ENCODE results near the gene MXRA8. TPM values are rescaled to one million over a fixed set of nuclear protein-coding genes. Genes with fewer than 3 reads are reported as not detected.
"Not testable (repeated sequence)": the region's sequence is repeated elsewhere in the genome, so short reads cannot be mapped to it uniquely, and the experiment has no call there.

The MXRA8 gene, protein sequence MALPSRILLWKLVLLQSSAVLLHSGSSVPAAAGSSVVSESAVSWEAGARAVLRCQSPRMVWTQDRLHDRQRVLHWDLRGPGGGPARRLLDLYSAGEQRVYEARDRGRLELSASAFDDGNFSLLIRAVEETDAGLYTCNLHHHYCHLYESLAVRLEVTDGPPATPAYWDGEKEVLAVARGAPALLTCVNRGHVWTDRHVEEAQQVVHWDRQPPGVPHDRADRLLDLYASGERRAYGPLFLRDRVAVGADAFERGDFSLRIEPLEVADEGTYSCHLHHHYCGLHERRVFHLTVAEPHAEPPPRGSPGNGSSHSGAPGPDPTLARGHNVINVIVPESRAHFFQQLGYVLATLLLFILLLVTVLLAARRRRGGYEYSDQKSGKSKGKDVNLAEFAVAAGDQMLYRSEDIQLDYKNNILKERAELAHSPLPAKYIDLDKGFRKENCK
- 59.7 TPM for total RNA-seq

DNA sequence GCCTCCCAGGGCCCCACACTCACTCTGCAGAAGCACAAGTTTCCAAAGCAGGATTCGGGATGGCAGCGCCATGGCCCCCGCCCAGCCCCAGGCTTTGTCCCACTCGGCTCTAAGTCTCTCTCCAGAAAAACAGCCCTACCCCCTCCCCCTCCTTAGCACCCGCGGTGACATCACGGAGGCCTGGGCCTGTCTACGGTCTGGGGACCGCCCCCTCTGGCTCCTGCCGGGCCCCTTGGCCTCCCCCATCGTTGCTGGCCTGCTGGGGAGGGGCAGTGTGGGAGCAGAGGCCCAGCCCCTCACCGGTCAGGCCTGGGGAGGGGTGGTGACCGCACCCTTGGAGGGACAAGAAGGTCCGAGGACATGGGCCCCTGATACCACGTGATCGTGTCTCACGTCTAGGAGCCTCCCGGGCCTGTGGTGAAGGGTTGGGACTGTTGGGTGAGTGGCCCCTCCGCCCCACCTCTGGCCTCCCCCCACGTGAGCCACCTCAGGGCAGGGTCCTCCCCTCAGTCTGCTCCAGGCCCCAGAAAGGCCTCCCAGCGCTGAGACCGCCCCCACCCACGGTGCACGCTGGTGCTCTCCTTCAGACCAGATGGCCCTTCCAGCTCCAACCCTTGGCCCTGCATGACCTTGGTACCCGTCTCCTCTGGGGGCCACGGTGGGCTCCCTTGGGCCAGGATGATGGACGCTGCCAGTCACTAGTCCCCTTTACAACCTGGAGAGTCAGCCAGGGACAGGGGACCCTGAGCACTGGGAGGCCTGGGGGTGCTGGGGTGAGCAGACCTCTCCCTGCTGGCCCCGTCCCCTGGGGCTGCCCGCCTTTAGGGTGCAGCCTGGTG, at the start of gene MXRA8:
Gene MXRA8, minus strand, starts transcription at position 123 of the 839 bp plus-strand sequence. Its CDS starts 51 bp downstream, at position 72.
- DNase-seq, result peak; percentile 68

DNA sequence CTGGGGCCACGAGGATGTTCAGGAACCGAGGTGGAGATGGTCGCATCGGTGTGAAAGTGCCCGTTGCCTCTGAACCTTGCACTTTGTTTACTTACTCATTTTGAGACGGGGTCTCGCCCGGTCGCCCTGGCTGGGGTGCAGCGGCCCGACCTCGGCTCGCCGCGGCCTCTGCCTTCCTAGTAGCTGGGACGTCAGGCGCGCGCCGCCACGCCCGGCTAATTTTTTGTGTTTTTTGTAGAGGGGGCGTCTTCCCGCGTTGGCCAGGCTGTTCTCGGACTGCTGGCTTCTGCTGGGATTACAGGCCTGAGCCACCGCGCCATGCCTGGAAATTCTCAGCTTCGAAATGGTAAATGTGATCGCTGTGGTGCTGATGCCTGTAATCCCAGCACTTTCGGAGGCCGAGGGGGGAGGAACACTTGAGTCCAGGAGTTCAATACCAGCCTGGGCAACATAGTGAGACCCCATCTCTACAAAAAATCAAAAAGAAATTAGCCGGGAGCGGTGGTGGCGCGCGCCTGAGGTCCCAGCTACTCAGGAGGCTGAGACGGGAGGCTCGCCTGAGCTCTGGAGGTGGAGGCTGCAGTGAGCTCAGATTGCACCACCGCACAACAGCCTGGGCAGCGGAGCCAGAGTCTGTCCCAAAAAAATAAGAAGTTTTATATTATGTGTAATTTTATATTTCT, 49.4 kb upstream of the MXRA8 start:
- no peak for DNase-seq

DNA sequence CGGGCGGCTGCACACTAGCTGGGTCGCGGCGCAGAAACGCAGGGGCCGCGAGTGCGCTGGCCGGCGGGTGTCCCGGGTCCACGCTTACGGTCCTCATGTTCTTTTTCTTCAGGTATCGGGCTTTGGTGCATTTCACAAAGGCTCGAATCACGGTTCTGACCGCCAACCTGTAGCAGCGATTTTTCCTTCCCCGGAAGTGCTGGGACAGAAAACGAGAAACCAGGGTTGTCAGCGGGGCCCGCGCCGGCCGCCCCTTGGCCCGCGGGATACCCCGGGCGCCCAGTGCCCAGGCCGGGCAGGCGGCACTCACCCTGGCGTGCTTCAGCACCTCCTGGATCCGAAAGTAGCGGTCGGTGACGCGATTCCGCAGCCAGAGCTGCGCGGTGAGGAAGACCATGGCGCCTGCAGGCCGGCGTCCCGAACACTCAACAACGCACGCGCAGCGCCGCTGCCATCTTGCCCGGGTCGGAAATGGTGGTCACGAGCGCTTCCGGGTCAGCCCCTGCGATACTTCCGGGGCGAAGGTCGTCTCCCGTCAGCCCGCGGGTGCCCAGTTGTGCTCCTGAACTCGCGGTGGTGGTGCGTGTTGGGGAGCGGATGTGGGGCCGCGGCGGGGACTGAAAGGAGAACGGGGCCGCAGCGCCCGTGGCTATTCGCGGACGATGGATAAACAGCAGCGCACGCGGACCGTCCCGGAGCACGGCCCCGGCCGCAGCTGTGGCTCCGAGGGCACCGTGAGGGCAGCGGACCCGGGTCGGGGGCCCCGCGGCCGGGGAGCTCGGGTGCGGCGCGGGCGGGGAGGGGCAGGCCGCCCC, 48.7 kb upstream of the MXRA8 start, which contains the start of gene MRPL20:
Gene MRPL20, minus strand, starts transcription at position 473 of the 815 bp plus-strand sequence. Its CDS starts 76 bp downstream, at position 397.
- DNase-seq, result peak; percentile 81

DNA sequence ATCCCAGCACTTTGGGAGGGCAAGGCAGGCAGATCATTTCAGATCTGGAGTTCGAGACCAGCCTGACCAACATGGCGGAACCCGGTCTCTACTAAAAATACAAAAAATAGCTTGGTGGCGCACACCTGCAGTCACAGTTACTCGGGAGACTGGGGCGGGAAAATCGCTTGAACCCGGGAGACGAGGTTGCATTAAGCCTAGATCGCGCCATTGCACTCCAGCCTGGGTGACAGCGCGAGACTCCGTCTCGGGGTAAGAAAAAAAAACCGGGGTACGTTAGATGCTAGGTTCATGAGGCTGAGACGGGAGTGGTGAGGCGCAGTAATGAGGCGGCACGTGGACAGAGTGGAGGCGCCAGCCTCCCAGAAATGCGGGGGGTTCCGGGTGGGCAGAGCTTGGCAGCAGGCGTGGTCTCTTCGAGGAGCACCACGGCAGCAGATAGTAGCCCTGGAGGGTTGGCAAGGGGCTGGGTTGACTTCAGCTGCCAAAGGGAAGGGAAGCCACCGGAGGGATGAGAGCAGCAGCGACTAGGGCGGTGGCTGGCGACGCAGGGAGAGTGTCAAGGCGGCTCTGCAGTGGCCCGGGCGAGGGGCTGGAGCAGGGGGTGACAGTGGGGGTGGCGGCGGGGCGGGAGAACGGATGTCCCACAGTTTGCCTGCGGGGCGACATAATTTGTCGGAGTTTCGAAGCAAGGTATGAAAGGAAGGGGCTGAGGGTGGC, 47.9 kb upstream of the MXRA8 start:
- no peak for DNase-seq

DNA sequence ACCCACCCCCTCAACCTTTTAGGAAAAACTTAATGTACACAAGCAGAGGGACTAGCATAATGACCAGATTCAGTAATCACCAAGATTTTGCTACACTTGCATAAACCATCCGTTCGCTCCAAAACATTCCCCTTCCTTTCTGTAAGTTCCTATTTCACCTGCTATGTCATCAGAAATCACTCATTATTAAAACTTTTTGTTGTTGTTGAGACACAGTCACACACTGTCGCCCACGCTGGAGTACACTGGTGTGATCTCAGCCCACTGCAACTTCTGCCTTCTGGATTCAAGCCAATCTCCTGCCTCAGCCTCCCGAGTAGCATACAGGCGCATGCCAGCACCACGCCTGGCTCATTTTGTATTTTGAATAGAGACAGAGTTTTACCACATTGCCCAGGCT, 45.3 kb upstream of the MXRA8 start:
- DNase-seq, result no peak

DNA sequence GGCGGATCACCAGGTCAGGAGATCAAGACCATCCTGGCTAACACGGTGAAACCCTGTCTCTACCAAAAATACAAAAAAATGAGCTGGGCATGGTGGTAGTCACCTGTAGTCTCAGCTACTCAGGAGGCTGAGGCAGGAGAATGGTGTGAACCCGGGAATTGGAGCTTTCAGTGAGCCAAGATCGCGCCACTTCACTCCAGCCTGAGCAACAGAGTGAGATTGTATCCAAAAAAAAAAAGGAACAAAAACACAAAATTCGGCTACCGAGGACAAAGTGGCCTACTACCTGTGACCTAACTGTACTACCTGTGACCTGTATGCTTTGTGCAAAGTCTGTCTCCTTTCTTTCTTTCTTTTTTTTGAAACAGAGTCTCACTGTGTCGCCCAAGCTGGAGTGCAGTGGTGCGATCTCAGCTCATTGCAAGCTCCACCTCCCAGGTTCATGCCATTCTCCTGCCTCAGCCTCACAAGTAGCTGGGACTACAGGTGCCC, 44.6 kb upstream of the MXRA8 start:
- DNase-seq, result not testable (repeated sequence)

DNA sequence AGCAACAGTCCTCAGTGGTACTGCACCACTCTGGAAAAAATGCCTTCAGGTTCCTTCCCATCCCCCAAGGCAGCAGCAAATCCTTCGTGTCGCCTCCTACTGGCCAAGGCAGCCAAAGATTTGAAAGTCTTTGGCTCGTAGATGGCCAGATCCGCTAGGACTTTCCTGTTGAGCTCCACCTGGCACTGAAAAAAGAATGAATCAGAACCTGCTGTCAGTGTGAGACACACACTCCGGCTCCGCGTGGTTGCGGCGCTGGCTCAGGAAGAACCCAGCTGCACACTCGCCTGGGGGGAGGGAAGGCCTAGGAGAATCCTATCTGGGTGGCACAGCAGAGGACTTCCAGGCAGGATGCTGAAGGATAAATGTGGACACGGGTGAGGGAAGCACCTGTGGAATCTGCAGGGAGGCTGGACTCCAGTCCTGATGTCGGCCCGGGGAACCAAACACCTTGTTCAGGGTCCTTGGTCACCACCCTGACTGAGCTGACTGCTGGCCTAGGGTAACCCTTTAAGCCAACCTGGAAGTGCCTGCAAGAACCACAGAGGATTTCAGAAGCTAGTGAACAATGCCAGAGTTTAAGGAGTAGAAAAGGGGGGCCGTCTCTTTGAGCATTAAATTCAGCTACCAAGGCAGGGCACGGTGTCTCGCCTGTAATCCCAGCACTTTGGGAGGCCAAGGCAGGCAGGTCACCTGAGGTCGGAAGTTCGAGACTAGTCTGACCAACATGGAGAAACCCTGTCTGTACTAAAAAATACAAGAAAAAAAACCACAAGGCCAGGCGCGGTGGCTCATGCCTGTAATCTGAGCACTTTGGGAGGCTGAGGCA, 43.9 kb upstream of the MXRA8 start:
- DNase-seq, result no peak

DNA sequence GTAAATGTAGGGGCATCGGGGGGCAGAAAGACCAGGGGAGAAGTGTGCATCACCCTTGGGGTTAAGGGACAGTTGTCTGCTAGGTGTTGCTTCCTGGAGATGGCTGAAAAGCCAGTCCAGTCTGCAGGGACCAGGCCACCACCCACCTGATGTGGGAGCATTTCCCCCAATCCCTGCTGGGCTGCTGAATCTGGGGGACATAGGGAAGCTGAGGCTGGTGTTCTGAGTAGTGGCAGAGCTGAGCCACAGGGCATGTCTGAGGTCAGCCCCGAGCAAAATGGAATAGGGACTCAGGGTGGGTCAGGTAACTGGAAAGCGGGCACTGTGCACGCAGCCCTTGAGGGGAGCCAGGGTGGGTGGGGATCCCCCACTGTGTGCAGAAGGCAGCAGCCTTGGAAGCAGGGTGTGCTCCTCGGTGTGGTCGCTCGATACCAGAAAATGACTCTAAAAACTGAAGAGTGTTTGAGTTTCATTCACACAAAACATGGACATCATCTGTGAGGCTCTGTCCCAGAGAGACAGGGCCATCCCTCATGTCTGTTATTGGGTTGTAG, 43.2 kb upstream of the MXRA8 start:
- DNase-seq, result no peak

DNA sequence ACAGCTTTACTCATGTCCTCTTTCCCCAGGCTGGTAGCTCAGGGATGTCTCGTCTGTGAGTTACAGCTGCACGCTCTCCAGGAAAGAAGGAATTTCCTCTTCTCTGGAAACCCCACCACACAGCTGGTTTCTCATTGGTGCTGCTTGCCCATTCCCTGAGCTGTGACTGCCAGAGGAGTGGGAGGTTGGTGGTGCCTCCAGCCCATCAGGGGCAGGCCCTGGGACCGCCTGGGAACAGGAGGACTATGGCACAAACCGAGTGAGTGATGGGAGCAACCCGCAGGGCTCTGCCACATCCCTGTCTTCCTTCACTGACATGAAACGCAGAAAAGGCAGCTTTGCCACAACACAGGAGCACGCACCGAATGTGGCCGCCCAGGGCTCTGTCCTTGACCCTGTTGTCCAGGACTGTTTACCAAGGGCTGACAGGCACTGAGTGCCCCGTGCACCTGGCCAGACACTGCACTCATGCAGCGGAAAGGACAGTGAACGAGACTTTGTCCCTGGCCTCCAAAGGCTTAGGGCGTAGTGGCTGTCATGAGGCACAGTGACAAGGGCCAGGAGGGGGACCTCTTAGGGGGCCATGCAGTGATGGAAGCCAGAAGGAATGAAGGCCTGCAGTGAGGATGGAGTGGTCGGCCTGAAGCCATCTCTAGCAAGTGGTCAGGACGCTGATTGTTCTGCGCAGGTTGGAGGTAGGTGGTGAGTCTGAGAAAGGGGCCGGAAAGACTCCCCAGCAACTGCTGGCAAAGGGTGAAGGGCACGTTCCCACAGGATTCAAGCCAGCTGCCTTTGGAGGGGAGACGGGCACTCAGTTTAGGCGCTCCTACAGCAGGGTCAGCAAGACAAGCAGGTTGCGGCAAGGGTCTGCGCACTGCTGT, 42.5 kb upstream of the MXRA8 start:
- DNase-seq, result no peak

DNA sequence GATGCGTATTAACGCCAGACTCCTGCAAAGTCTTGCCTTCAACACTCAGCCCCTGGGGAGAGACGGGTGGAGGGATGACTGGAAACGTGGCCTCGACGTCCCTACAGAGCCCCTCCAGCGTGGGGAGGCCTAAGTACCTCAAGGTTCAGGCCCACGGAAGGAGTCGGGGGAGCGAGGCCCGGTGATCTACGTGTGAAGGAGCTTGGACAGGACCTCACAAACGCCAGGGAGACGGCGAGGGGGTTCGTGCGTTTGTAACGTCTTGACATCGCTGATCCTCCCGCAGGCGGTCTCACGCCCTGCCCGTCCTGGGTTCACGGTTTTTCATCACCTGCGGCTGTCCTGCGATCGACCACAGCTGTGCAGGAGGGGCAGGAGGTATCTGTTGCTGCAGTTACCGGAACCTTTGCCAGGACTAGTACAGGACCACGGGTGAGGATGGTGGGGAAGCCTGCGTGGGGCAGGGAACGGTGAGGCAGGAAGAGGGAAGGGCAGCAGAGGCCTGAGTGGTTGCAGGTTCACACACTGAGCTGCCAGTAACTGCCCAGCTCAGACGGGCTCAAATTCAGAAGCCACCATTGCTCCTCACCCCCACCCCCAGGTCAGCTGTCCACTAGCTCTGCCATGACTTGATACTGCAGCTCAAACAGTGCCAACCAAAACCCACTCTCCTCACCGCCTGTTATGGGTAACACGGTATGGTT, 41.7 kb upstream of the MXRA8 start:
- no peak for DNase-seq

DNA sequence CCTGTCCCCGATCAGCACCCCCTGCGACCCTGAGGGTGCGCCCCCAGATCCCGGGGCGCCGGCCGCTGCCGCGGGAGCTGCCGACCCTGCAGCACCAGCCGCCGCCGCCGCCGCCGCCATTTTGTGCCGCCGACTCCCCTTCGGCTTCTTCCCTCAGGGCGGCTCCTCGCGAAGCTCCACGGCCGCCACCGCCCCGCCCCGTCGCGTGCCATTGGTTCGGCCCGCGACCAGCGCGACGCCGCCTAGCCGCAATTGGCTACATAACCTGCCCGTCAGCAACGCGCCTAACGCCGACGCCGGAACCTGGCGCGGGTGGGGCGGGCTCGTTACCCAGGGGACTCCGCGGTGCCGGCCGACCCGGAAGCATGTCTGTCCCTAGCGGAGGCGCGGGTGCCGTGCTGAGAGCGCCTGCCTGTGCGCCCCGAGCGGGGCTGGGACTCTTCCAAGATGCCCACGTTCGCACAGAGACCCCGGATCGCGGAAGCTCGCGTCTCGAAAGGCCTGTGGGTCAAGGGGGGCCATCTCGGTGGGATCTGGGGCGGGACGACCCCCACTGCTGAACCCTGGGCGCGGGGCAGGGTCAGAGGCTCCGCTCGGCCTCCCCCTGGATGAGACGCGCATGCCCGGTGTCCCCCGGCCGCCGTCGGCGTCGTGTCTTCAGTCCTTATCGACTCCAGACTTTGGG, 41.0 kb upstream of the MXRA8 start, which contains the start of gene CCNL2:
Gene CCNL2, minus strand, starts transcription at position 149 of the 685 bp plus-strand sequence. Its CDS starts 29 bp downstream, at position 120.
- peak; percentile 96 for DNase-seq

DNA sequence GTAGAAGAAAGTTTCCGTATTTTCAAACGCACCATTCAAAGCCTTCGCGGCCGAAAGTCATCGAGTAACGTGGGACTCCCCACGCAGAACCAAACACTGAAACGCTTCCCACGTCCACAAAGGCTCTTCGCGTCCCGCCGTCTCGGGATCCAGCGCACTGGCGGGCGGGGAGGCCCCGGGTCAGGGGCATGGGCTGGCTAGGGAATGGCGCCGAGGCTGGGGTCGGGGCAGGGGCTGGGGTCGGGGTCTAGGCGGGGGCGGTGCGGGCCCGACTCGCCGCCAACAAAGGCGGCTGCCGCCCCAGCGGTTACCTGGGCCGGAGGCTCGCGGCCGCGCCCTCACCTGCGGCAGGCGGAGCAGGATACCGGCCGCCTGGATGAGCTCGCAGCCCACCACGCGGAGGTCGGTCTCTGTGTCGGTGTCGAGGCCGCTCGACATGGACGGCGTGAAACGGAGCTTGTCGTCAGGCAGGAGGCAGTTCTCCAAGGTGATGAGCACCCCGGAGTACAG, 40.4 kb upstream of the MXRA8 start:
- no peak for DNase-seq

DNA sequence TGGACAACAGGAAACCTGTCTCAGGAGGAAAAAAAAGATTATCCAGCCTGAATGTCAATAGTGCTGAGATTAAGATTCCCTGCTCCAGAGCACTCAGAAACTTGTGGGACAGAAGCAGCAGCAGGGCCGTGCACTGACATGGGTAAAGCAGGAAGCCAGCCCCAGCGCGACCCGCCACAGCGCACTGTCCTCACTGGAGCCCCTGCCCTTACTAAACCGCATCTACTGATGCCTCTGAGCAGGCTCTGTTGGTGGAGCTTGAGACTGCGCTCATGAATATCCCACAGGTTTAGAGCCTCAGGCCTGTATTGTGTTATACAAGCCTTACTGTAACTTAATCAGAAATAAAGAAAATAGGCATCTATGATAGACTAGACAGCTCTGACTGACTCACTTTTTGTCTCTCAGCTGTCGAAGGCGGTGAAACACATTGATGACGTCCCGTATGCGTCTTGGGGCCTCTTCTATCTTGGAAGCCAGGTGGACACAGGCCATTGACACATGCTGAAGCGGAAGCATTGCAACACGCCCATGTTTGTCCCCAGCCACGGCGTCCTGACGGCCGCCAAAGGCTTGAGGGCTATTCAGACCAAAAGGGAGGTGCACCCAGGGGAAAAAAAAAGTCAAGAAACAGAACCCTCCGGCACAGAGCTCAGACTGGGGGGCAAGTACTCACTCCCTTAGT, 39.6 kb upstream of the MXRA8 start:
- DNase-seq, result no peak

DNA sequence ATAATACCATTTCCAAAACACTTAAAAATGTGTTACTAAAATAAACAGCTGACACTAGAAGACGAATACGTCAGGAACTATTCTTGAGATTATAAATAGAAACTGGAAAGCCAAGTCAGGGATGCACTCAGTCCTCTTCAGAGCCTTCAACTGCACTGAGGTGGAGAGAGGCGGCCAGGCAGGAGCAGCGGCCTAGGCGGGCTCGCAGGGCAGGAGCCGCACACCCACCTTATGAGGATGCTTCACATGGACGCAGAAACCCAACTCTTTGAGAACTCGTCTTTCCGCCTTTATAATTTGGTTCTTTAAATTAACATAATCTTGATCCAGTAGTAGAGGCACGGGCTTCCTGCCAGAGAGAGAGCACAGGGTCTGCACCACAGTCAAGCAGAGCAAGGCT, 36.8 kb upstream of the MXRA8 start:
- DNase-seq, result no peak

DNA sequence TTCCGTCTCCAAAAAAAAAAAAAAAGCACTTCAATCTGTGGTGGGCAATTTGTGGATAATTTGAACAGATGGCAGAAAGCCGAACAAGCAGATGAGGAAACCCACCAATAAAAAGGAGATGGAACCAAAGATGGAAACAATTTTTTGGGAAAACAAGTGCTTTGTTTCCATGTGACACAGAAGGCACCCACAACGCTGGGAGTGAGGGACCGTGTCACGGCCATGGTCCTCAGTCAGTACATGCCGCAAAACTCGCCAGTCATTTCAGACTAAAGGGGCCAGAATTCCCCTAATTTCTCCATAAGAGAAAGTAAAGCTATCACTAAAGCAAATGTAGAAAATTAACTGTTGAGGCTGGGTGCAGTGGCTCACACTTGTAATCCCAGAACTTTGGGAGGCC, 35.8 kb upstream of the MXRA8 start:
- no peak for DNase-seq

DNA sequence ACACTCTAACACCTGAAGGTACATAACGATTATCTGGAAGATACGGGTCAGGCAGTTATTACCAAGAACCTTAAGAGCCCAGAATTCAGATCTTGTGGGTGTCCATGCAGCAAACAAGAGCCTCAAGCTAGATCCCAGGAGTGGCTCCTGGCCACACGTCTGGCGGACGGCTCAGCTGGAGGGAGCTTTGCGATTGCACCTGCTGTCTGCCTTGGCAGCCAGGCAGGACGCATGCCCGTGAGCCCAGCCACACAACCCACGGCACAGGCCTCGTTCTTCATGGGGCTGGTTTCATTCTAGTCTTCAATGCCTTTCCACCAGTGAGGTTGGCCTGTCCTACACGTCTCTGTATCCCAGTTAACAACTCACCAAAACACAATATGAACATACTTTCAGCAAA, 35.1 kb upstream of the MXRA8 start:
- no peak for DNase-seq

Measured in skin of body (tissue), 2 donors.